ENCODE measurements around the gene OPN5.

The OPN5 gene

DNA sequence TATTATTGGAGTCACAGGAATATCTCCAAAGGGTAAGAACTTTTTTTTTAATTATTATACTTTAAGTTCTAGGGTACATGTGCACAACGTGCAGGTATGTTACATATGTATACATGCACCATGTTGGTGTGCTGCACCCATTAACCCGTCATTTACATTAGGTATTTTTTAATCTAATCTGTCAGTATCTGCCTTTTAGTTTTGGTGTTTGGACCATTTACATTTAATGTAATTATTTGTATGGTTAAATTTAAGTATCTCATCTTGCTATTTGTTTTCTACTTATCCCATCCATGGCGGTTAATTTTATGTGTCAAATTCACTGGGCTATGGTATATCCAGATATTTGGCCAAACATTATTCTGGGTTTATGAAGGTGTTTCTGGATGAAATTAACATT, 15.4 kb upstream of the OPN5 start:
- H3K27me3 ChIP-seq (ENCODE audit: insufficient read depth, low read length), result no peaks in the 10 kb centered on the region
- no peak overlapping the region for H3K4me3 ChIP-seq (ENCODE audit: low read length)
- H2AFZ ChIP-seq (ENCODE audit: low read depth, low read length), result no peak overlapping the region
- no peaks in the 10 kb centered on the region for H3K36me3 ChIP-seq (ENCODE audit: insufficient read depth, low read length)
- H3K4me1 ChIP-seq (ENCODE audit: insufficient read depth, low read length), result no peaks in the 10 kb centered on the region
- H3K9me3 ChIP-seq (ENCODE audit: low read length), result no peaks in the 10 kb centered on the region

DNA sequence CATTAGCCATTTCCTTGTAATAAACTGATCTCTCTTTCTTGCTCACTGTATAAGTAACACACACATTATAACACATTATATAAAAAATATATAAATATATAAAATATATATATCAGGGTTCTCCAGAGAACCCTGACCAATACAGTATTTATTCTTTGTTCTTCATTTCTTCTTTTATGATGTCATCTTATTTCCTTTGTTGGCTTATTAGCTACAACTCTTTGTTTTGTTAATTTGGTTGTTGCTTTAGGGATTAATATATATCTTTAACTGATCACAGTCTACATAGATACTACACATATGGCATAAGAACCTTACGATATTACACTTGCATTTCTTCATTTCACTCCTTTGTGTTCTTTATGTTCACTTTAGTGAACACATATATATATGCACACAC, 14.7 kb upstream of the OPN5 start:
- Histone ChIP-seq H3K4me1 (ENCODE audit: insufficient read depth, low read length) (no peaks in the 10 kb centered on the region), H2AFZ (ENCODE audit: low read depth, low read length) (no peak overlapping the region), H3K27me3 (ENCODE audit: insufficient read depth, low read length) (no peaks in the 10 kb centered on the region), H3K36me3 (ENCODE audit: insufficient read depth, low read length) (no peaks in the 10 kb centered on the region), H3K4me3 (ENCODE audit: low read length) (no peak overlapping the region), H3K9me3 (ENCODE audit: low read length) (no peaks in the 10 kb centered on the region)

DNA sequence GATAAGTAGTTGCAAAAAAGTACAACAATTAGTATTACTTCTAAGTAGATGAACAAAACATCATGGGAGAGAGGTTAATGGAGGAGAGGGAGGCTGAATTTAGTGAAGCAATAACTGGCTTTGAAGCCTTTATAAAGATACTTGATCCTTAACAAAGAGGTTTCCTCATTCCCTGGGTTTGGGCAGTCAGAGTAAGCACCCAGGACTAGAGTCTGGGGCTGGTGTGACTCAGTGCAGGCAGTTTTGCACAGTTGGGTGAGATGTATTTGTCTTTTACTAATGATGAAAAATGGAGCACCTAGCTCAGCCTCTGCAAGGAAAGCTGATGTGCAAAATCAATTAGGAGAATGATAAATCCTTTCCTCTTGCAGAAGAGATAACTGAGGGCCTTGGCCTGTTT, 11.8 kb upstream of the OPN5 start:
- Histone ChIP-seq H3K4me3 (ENCODE audit: low read length) (no peak overlapping the region), H3K4me1 (ENCODE audit: insufficient read depth, low read length) (no peaks in the 10 kb centered on the region), H3K27me3 (ENCODE audit: insufficient read depth, low read length) (no peaks in the 10 kb centered on the region), H3K36me3 (ENCODE audit: insufficient read depth, low read length) (no peaks in the 10 kb centered on the region), H2AFZ (ENCODE audit: low read depth, low read length) (no peak overlapping the region), H3K9me3 (ENCODE audit: low read length) (no peaks in the 10 kb centered on the region)

DNA sequence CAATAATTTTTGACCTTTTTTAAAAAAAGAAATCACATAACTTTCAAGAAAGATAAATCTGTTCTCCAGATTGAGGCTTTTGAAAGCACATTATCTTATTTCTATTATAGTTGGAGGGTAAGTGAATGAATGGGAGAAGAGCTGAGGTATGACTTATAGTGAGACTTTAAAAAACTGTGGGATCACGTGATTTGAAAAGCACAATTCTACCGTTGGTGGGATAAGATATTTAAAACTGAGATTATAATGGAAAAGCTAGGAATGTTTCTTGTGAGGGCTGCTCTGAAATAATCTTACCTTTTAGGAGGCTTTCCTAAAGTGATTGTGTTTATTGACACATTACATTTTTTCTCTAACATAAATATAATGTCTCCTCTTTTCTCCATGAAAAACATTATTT, 9.5 kb upstream of the OPN5 start:
- Histone ChIP-seq H3K9me3 (ENCODE audit: low read length) (no peaks in the 10 kb centered on the region), H3K27me3 (ENCODE audit: insufficient read depth, low read length) (no peaks in the 10 kb centered on the region), H2AFZ (ENCODE audit: low read depth, low read length) (no peak overlapping the region), H3K4me1 (ENCODE audit: insufficient read depth, low read length) (no peaks in the 10 kb centered on the region), H3K36me3 (ENCODE audit: insufficient read depth, low read length) (no peaks in the 10 kb centered on the region), H3K4me3 (ENCODE audit: low read length) (no peak overlapping the region)

DNA sequence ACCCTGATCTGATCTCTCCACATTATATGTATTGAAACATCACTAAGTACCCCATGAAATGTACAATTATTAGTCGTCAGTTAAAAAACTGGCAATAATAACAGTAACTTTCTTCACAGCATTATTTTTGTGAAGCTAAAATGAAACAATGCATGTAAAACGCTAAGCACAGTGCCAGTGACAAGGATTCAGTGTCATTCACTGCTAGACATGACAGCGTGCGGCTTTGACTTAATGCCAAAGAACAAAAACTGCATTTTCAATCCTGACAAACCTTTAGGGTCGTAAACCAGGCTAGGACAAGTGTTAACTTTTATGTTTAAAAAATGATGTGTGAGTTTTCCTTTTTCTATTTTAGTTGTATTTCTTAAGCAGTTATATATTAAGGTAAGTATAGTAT, 8.8 kb upstream of the OPN5 start:
- Histone ChIP-seq H3K9me3 (ENCODE audit: low read length) (no peaks in the 10 kb centered on the region), H2AFZ (ENCODE audit: low read depth, low read length) (no peak overlapping the region), H3K36me3 (ENCODE audit: insufficient read depth, low read length) (no peaks in the 10 kb centered on the region), H3K4me3 (ENCODE audit: low read length) (no peak overlapping the region), H3K27me3 (ENCODE audit: insufficient read depth, low read length) (no peaks in the 10 kb centered on the region), H3K4me1 (ENCODE audit: insufficient read depth, low read length) (no peaks in the 10 kb centered on the region)

DNA sequence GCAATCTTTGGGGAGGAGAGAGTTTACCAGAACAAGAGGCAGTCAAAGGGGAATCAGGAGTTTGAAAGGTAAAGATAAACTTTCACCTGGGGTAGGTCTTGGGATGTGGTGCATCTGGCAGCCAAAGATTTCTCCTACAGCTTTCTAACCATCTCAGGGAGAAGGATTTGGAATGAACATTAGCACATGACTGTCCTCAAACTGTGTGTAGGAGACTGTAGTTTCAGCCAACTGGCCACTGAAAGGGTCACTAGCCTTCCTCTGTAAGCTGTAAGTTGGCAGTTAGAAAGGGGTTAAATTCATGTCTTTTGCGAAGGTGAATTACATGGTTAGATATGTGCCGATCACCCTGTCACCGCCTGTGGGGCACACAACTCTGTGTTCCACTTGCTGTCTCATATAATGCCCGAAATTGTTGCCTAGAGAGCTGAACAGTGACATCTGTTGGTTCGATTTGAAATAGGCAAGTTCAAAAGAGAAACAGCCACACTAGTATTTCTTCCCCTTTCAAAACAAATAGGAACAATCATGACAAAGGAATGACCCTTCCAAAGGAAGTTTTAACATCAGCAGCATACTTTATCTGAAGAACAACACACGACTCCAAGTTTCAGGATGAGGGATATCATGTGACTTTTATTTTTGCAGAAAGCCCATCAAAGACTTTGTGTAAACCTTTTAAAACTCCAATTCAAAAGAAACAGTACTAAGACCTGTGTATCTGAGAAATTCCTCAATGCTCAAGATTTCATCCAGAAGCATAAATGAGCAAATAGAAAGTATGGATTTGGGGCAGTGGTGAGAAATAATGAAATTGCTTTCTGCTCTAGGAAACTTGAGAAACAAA, 1.1 kb upstream of the OPN5 start:
- Histone ChIP-seq H3K9me3 (ENCODE audit: low read length) (no peaks in the 10 kb centered on the region), H3K4me1 (ENCODE audit: insufficient read depth, low read length) (no peaks in the 10 kb centered on the region), H3K36me3 (ENCODE audit: insufficient read depth, low read length) (no peaks in the 10 kb centered on the region), H3K27me3 (ENCODE audit: insufficient read depth, low read length) (no peaks in the 10 kb centered on the region), H2AFZ (ENCODE audit: low read depth, low read length) (no peak overlapping the region), H3K4me3 (ENCODE audit: low read length) (no peak overlapping the region)

DNA sequence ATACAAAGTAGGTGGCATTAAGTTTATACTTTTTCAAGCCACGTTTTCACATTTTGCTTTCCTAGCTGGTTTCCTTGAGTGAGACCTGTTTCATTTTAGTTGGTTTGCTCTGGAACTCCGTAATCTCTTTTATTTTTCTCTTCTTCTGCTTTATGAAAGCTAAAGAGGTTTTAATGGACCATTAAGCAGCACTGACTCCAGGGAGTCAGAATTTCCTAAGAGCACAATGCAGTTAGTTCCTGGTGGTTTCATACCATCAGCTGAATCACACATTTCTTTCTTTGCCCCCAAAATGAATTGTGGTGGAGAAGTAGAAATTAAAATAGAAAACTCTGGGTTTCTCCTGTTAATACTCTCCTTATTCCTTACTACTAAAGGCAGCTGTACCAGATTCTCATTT, 3.4 kb downstream of the OPN5 start:
- Histone ChIP-seq H3K4me1 (ENCODE audit: insufficient read depth, low read length) (no peaks in the 10 kb centered on the region), H3K27me3 (ENCODE audit: insufficient read depth, low read length) (peaks cover 3% of the 10 kb centered on the region), H3K36me3 (ENCODE audit: insufficient read depth, low read length) (no peaks in the 10 kb centered on the region), H3K9me3 (ENCODE audit: low read length) (no peaks in the 10 kb centered on the region), H3K4me3 (ENCODE audit: low read length) (no peak overlapping the region), H2AFZ (ENCODE audit: low read depth, low read length) (no peak overlapping the region)

DNA sequence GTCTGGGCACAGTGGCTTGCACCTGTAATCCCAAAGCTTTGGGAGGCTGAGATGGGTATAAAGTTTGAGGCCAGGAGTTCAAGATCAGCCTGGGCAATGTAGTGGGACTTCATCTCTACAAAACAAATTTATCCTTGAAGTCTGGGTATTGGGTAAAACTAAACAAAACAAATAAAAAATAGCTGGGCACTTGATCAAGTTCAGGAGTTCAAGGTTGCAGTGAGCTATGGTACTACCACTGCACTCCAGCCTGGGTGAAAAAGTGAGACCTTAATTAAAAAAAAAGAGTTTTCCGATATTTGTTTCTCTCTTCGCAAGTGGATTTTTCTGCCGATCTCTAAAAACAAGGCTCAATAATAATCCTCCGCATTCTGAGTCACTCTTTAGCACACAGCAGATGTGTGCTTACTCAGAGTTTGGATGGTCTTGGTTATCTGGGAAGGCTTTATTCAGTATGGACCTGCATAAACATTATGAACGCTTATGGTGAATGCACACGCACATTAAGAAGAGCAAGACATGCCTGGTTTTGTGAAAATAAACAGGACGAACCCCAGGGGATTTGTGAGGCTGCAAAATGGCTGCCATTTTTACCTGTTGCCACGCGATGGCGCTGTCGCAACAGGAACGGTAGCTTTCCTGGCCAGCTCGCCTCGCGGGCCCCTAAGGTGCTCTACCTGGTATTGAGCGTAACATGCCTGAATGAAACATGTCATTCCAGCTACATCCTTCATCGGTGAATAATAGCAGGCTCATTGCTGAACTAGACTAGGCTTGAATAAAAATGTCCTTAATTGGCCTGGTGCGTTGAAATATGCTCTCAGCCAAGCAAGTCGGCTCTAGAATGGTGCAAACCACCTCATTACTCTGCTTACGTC, 6.0 kb downstream of the OPN5 start:
- Histone ChIP-seq H3K4me1 (ENCODE audit: insufficient read depth, low read length) (no peaks in the 10 kb centered on the region), H3K4me3 (ENCODE audit: low read length) (no peak overlapping the region), H3K27me3 (ENCODE audit: insufficient read depth, low read length) (peaks cover 3% of the 10 kb centered on the region), H2AFZ (ENCODE audit: low read depth, low read length) (no peak overlapping the region), H3K9me3 (ENCODE audit: low read length) (no peaks in the 10 kb centered on the region), H3K36me3 (ENCODE audit: insufficient read depth, low read length) (no peaks in the 10 kb centered on the region)

DNA sequence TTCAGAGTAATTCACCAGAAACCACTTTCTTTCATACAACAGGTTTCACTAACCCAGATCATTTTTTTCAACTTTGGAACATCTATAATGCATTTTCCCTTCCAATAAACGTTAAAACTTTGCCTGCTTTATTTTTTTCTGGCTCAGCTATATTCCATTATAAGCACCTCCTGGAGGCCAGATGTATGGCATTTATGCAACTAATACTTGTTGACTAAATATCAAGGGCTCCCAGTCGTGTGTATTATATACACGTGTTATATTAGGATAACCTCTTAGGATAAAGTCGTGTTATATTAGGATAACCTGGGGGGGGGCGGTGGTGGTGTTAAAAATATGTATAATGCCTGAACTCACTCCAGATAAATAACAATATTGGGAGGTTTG, 6.7 kb downstream of the OPN5 start:
- no peaks in the 10 kb centered on the region for H3K4me1 ChIP-seq (ENCODE audit: insufficient read depth, low read length)
- no peak overlapping the region for H3K4me3 ChIP-seq (ENCODE audit: low read length)
- peaks cover 3% of the 10 kb centered on the region for H3K27me3 ChIP-seq (ENCODE audit: insufficient read depth, low read length)
- no peaks in the 10 kb centered on the region for H3K9me3 ChIP-seq (ENCODE audit: low read length)
- H3K36me3 ChIP-seq (ENCODE audit: insufficient read depth, low read length), result no peaks in the 10 kb centered on the region
- H2AFZ ChIP-seq (ENCODE audit: low read depth, low read length), result no peak overlapping the region

DNA sequence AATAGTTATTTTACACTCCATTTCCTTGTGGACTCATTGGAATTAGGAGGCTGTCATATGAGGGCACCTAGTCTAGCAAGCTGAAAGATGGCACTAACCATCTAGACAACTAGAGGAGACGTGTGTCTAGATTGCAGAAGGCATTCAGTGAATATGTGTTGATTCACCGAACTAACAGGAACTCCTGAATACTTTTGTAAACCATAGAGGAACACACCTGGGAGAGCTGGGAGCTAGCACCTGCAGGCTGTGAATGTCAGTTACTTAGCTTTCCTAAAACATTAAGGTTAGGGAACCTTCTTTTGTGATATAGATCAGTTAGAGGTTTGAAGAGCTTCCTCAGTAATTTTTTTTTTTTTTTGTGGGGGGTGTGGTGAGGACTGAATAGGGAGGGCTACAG, 7.7 kb downstream of the OPN5 start:
- Histone ChIP-seq H3K27me3 (ENCODE audit: insufficient read depth, low read length) (peaks cover 3% of the 10 kb centered on the region), H2AFZ (ENCODE audit: low read depth, low read length) (no peak overlapping the region)

DNA sequence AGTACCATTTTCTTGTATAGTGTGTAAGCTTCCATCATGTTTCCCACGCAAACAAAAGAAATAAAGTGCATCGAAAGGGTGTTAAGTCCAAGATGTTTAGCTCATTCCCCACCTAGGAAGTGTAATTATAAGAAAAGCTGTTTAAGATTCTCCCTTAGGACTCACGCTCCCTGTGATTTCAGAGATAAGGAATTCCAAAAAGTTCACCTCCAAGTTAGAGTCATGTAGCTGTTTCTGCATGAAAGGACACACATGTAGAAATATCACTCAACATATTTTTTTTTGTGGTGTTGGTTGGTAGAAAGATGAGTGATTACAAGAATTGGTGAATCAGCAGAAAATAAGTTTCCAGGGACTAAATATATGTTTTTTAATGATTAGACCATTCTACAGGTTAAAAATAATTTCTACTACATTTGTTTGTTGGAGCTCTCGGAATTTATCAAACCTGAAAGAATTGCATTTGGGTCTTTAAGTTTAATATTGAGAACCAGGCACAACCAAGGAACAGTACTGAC, 10.4 kb downstream of the OPN5 start:
- H3K36me3 ChIP-seq (ENCODE audit: insufficient read depth, low read length), result no peaks in the 10 kb centered on the region
- no peaks in the 10 kb centered on the region for H3K9me3 ChIP-seq (ENCODE audit: low read length)
- no peaks in the 10 kb centered on the region for H3K4me1 ChIP-seq (ENCODE audit: insufficient read depth, low read length)
- H3K27me3 ChIP-seq (ENCODE audit: insufficient read depth, low read length), result peaks cover 3% of the 10 kb centered on the region
- no peak overlapping the region for H2AFZ ChIP-seq (ENCODE audit: low read depth, low read length)
- H3K4me3 ChIP-seq (ENCODE audit: low read length), result no peak overlapping the region

More for the DNA sequence above, 7.7 kb downstream of the OPN5 start:
- no peaks in the 10 kb centered on the region for H3K36me3 ChIP-seq (ENCODE audit: insufficient read depth, low read length)
- no peaks in the 10 kb centered on the region for H3K9me3 ChIP-seq (ENCODE audit: low read length)
- H3K4me1 ChIP-seq (ENCODE audit: insufficient read depth, low read length), result no peaks in the 10 kb centered on the region
- H3K4me3 ChIP-seq (ENCODE audit: low read length), result no peak overlapping the region

DNA sequence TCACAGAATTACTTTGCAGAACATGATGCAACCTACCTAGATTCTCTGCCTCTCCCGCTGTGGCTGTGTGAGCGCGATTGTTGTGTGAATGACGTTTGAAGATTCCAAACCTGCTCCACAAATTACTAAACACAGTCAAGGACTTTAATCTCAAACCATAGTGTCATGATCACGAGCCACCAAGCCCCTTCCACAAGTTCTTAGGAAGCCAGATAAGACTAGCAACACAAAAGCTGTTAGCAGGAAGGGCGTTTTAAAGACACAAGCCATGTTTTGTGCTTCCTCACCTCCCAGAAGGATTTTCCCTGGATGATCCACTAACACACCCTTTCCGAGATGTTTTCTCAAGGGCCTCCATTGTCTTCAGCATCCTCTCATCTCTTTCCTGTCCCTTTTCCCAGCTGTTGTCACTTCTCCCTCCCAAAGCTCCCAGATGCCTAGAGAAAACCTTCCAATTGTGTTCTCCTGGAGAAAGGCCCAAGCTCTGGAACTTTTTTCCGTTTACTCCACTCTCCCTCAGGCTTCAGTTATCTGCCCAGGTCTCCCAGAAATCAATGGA, 12.8 kb downstream of the OPN5 start:
- Histone ChIP-seq H3K9me3 (ENCODE audit: low read length) (no peaks in the 10 kb centered on the region), H3K4me1 (ENCODE audit: insufficient read depth, low read length) (no peaks in the 10 kb centered on the region), H3K36me3 (ENCODE audit: insufficient read depth, low read length) (no peaks in the 10 kb centered on the region), H3K4me3 (ENCODE audit: low read length) (no peak overlapping the region), H2AFZ (ENCODE audit: low read depth, low read length) (no peak overlapping the region), H3K27me3 (ENCODE audit: insufficient read depth, low read length) (peaks cover under 1% of the 10 kb centered on the region)

DNA sequence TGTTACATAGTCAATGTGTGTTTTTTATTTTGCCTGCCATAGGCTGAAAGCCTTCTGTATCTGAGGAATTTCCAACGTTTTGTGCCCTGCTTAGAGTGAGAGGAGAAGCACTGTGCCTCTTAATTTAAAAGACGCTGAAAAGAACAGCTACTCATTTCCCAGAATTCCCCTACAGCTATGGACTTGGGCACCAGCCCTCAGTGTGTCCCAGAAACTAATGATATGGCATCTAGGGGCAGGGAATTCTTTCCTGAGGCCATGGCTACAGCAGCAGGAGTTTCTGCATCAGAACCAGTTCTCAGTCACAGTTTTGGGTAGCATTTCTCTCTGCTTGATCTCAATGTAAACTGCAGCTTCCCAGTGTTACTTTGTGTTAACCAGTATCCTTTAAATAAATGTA, 20.2 kb downstream of the OPN5 start:
- Histone ChIP-seq H3K4me3 (ENCODE audit: low read length) (no peak overlapping the region), H3K9me3 (ENCODE audit: low read length) (no peaks in the 10 kb centered on the region), H2AFZ (ENCODE audit: low read depth, low read length) (no peak overlapping the region), H3K4me1 (ENCODE audit: insufficient read depth, low read length) (no peaks in the 10 kb centered on the region), H3K36me3 (ENCODE audit: insufficient read depth, low read length) (no peaks in the 10 kb centered on the region), H3K27me3 (ENCODE audit: insufficient read depth, low read length) (no peaks in the 10 kb centered on the region)

Measured in neuron (in vitro differentiated cells).